ENCODE measurements around the gene SCNN1A.
"Not testable (repeated sequence)": the region's sequence is repeated elsewhere in the genome, so short reads cannot be mapped to it uniquely, and the experiment has no call there.

The SCNN1A gene

GRCh38 chr12:6347367-6348338 lies 27.7 kb downstream of the SCNN1A start:
- DNase-seq (ENCODE audit: low read depth): no peak

- DNase-seq (ENCODE audit: low read depth): no peak
Measured at GRCh38 chr12:6346942-6347341, 28.4 kb downstream of the SCNN1A start.

- DNase-seq (ENCODE audit: low read depth): no peak
Measured at GRCh38 chr12:6346235-6346832, 29.0 kb downstream of the SCNN1A start.

GRCh38 chr12:6345319-6346091 lies 29.9 kb downstream of the SCNN1A start:
- no peak for DNase-seq (ENCODE audit: low read depth)

GRCh38 chr12:6344101-6344660 lies 31.2 kb downstream of the SCNN1A start:
- not testable (repeated sequence) for DNase-seq (ENCODE audit: low read depth)

- DNase-seq (ENCODE audit: low read depth): no peak
Measured at GRCh38 chr12:6343518-6343917, 31.8 kb downstream of the SCNN1A start.

GRCh38 chr12:6342140-6342889 lies 33.0 kb downstream of the SCNN1A start:
- DNase-seq (ENCODE audit: low read depth): no peak

GRCh38 chr12:6341417-6342139 lies 33.8 kb downstream of the SCNN1A start, which contains the start of gene TNFRSF1A:
TNFRSF1A (minus strand) TSS chr12:6342076; CDS start chr12:6341814, 262 bp downstream.
- no peak for DNase-seq (ENCODE audit: low read depth)

GRCh38 chr12:6340745-6341416 lies 34.5 kb downstream of the SCNN1A start:
- DNase-seq (ENCODE audit: low read depth): no peak

GRCh38 chr12:6340032-6340638 lies 35.2 kb downstream of the SCNN1A start:
- no peak for DNase-seq (ENCODE audit: low read depth)

GRCh38 chr12:6338955-6339354 lies 36.4 kb downstream of the SCNN1A start:
- DNase-seq (ENCODE audit: low read depth): no peak

- not testable (repeated sequence) for DNase-seq (ENCODE audit: low read depth)
Measured at GRCh38 chr12:6338536-6338935, 36.8 kb downstream of the SCNN1A start.

GRCh38 chr12:6337958-6338433 lies 37.4 kb downstream of the SCNN1A start:
- no peak for DNase-seq (ENCODE audit: low read depth)

- peak; percentile 58 for DNase-seq (ENCODE audit: low read depth)
Measured at GRCh38 chr12:6336889-6337853, 38.2 kb downstream of the SCNN1A start.

- DNase-seq (ENCODE audit: low read depth): peak; percentile 44
Measured at GRCh38 chr12:6336079-6336888, 39.1 kb downstream of the SCNN1A start.

- DNase-seq (ENCODE audit: low read depth): peak; percentile 86
Measured at GRCh38 chr12:6335451-6336078, 39.8 kb downstream of the SCNN1A start.

- no peak for DNase-seq (ENCODE audit: low read depth)
Measured at GRCh38 chr12:6334940-6335450, 40.4 kb downstream of the SCNN1A start.

All from stimulated activated CD8-positive, alpha-beta memory T cell treated with anti-CD3 and anti-CD28 coated beads, Interleukin-12 subunit alpha, Interleukin-12 subunit beta, amount 100 ng/mL, for 4 hours (primary cell).